K562 (cell line): ENCODE data around the gene CKMT2. TPM values are rescaled to one million over a fixed set of nuclear protein-coding genes. Genes with fewer than 3 reads are reported as not detected.

Experiments used
- ATAC-seq: fragments of 200-7000 bp; cut with Tn5 transposase; 3 replicates; pipeline ENCODE4 v1.9.1; 2020; ENCODE audit warnings: moderate library complexity
- BruUV-seq: library from RNA; stranded (reverse); fragments of 400-500 nt; replicated peaks from 2 replicates; lab custom pipeline; 2021; lab: Mats Ljungman, UMichigan
- CTCF ChIA-PET: fragments of 300-600 bp; formaldehyde crosslinking; extraction: SDS; loops from one replicate; lab custom pipeline; 2021; ENCODE audit warnings: low intra/inter-chr PET ratio; lab: Yijun Ruan, JAX
- POLR2A ChIA-PET: fragments of 300-600, 350-650 bp; sonication (Branson Sonifier 250); formaldehyde crosslinking; extraction: SDS; loops from one replicate; lab custom pipeline; 2021; ENCODE audit warnings: antibody characterized with exemption, inconsistent platforms; lab: Yijun Ruan, JAX
- DNase-seq, 4 experiments: peaks; one replicate each; pipeline versions ENCODE4 v3.0.0 to v3.0.0-alpha.2; 2011 to 2018; ENCODE audit warnings: low spot score in 3 of 4, mixed read lengths in 3 of 4; ENCODE audit errors: extremely low read depth in 1 of 4
- FAIRE-seq: peaks from 2 replicates; lab custom pipeline; 2011; peaks lifted over from hg19 to GRCh38; lab: Jason Lieb, UNC
- H2AFZ ChIP-seq: 2 replicates; pipeline ENCODE4 v1.6.0; 2011; ENCODE audit warnings: low read depth, low read length, control low read depth, inconsistent platforms
- H3K27ac ChIP-seq: fragments of 200-600 bp; 3 replicates; pipeline ENCODE4 v1.8.0; 2011; ENCODE audit warnings: low read depth, mild to moderate bottlenecking, control low read depth, inconsistent platforms, low read length, moderate library complexity, mixed read lengths; ENCODE audit errors: extremely low read depth
- H3K27me3 ChIP-seq, 2 experiments: fragments of 300-600 bp in 1 of 2; 2 replicates in 1 of 2; 3 replicates in 1 of 2; pipeline versions ENCODE4 v1.6.0 to v1.8.0; 2011; ENCODE audit warnings: inconsistent platforms in 2 of 2, low read length in 2 of 2, mild to moderate bottlenecking in 1 of 2, mixed read lengths in 1 of 2, moderate library complexity in 1 of 2; ENCODE audit not compliant: control insufficient read depth in 2 of 2, insufficient read depth in 2 of 2
- H3K36me3 ChIP-seq: fragments of 300-600 bp; 3 replicates; pipeline ENCODE4 v1.8.0; 2011; ENCODE audit warnings: mild to moderate bottlenecking, low read length, inconsistent platforms; ENCODE audit not compliant: control insufficient read depth, insufficient read depth
- H3K4me1 ChIP-seq, 2 experiments: fragments of 200-600 bp in 1 of 2; replicated peaks in 1 of 2; 2 replicates in 1 of 2; 3 replicates in 1 of 2; pipeline versions ENCODE4 v1.5.1 to v1.8.0; 2011; ENCODE audit warnings: inconsistent platforms in 2 of 2, low read length in 2 of 2, mild to moderate bottlenecking in 1 of 2, mixed read lengths in 1 of 2, moderate library complexity in 1 of 2; ENCODE audit not compliant: control insufficient read depth in 2 of 2, insufficient read depth in 2 of 2
- H3K4me2 ChIP-seq: 2 replicates; pipeline ENCODE4 v1.6.1; 2011; ENCODE audit warnings: low read length, control low read depth, inconsistent platforms, mixed read lengths; ENCODE audit not compliant: insufficient read depth
- H3K4me3 ChIP-seq: fragments of 200-600 bp; sonication (generic), shearing (Covaris generic); 2 replicates; pipeline ENCODE4 v1.5.1; 2016; ENCODE audit warnings: control low read depth, inconsistent platforms
- H3K79me2 ChIP-seq: fragments of 200-600 bp; 3 replicates; pipeline ENCODE4 v1.8.0; 2011; ENCODE audit warnings: low read length, inconsistent platforms; ENCODE audit not compliant: control insufficient read depth, insufficient read depth
- H3K9ac ChIP-seq, 2 experiments: 2 replicates each; pipeline versions ENCODE4 v1.6.0 to v1.6.1; 2011; ENCODE audit warnings: low read depth in 2 of 2, low read length in 2 of 2, control low read depth in 1 of 2, inconsistent platforms in 1 of 2, mild to moderate bottlenecking in 1 of 2, mixed read lengths in 1 of 2; ENCODE audit not compliant: insufficient read depth in 1 of 2
- H3K9me1 ChIP-seq: one replicate; pipeline ENCODE4 v1.6.0; 2011; ENCODE audit warnings: inconsistent platforms, mild to moderate bottlenecking, low read length, moderate library complexity; ENCODE audit not compliant: control insufficient read depth, insufficient read depth
- H3K9me3 ChIP-seq: replicated peaks from 2 replicates; pipeline ENCODE4 v1.5.1; 2011; ENCODE audit warnings: low read depth, low read length, inconsistent platforms; ENCODE audit not compliant: control insufficient read depth, insufficient read depth
- H4K20me1 ChIP-seq: replicated peaks from 2 replicates; pipeline ENCODE4 v1.6.1; 2011; ENCODE audit warnings: low read length, inconsistent platforms, mixed read lengths; ENCODE audit not compliant: control insufficient read depth, insufficient read depth
- ETV1 ChIP-seq: fragments of 450-650 bp; conservative IDR thresholded peaks from 2 replicates; pipeline ENCODE4 v1.6.1; 2016; ENCODE audit warnings: missing genetic modification characterization, control low read depth, low read depth, missing compliant biosample characterization
- HNRNPH1 ChIP-seq: fragments of 200-400 bp; formaldehyde crosslinking; optimal IDR thresholded peaks from 2 replicates; pipeline ENCODE3; 2017; ENCODE audit warnings: low read depth, mild to moderate bottlenecking, low read length, moderate library complexity
- NRF1 ChIP-seq, 2 experiments: fragments of 450-650 bp; IDR thresholded peaks in 1 of 2; conservative IDR thresholded peaks in 1 of 2; 2 replicates each; pipeline ENCODE4 v1.6.1; 2014; ENCODE audit warnings: mild to moderate bottlenecking in 2 of 2
- PTRF ChIP-seq: fragments of 450-650 bp; IDR thresholded peaks from 2 replicates; pipeline ENCODE4 v1.6.1; 2016; ENCODE audit warnings: mild to moderate bottlenecking, missing genetic modification characterization, missing compliant biosample characterization
- ZNF280B ChIP-seq: fragments of 250-450 bp; sonication (Bioruptor Pico); IDR thresholded peaks from 2 replicates; pipeline ENCODE4 v1.5.1; 2021; ENCODE audit warnings: mild to moderate bottlenecking
- ZNF75A ChIP-seq: fragments of 450-650 bp; formaldehyde crosslinking; IDR thresholded peaks from 2 replicates; pipeline ENCODE4 v1.4.0; 2020; ENCODE audit warnings: mild to moderate bottlenecking
- WGBS: fragments of 100-300 bp; shearing (Covaris generic); methylation state at CpG from one replicate; pipeline ENCODE4 v1.1.6; 2016; ENCODE audit warnings: low coverage, mixed read lengths; ENCODE audit not compliant: insufficient coverage; ENCODE audit errors: missing lambda C conversion rate; 5-methylcytosine and 5-hydroxymethylcytosine counted together
- in situ Hi-C: fragments of 300-500 bp; cut with MboI; formaldehyde crosslinking; loops from 4 replicates; pipeline ENCODE4 v1.15.0; 2018; ENCODE audit warnings: inconsistent platforms, mixed read lengths
- intact Hi-C: fragments of 100-400 bp; cut with micrococcal nuclease; formaldehyde crosslinking; loops from 2 replicates; pipeline ENCODE4 v1.14.2; 2022
- polyA plus RNA-seq, 8 experiments: library from polyadenylated mRNA; depleted of rRNA in 4 of 8; stranded (reverse) in 5 of 8; unstranded in 3 of 8; fragments of >200 nt; fragmentation: Nextera tagmentation in 2 of 8; fragmentation: Illumina TruSeq in 1 of 8; extraction: Ambion mirVana in 2 of 8; extraction: Trizol in 1 of 8; gene quantifications; 2 replicates each; pipeline versions ENCODE4 v1.2.1 to v1.2.3, GENCODE V29; 2011 to 2014; ENCODE audit warnings: inconsistent platforms in 1 of 8, missing spikeins in 1 of 8
- total RNA-seq, 7 experiments: library from RNA; depleted of rRNA in 6 of 7; stranded (reverse); fragments of >200 nt in 6 of 7; fragmentation: Illumina TruSeq in 2 of 7; extraction: Trizol in 2 of 7; gene quantifications; 2 replicates each; pipeline versions ENCODE4 v1.2.1 to v1.2.3, GENCODE V29; 2011 to 2021; ENCODE audit warnings: low replicate concordance in 1 of 7

Gene CKMT2
- total and polyA plus RNA-seq, 9 of the 15 experiments (the other 6 are each of a cell fraction or from before 2014, with no cell fraction given) = 0.03 TPM; not detected in 8

- BruUV-seq = no TSS peak
- Histone ChIP-seq H3K4me3 (no peak overlapping the region), H3K4me2 (no peak overlapping the region), H3K4me1 (peaks cover 0 to 7% of the 10 kb centered on the region in 2 experiments; a peak in 1 of 5 replicates), H3K9me3 (no peaks in the 10 kb centered on the region), H3K36me3 (no peaks in the 10 kb centered on the region), H3K27ac (no peak overlapping the region), H2AFZ (no peak overlapping the region), H3K9me1 (no peaks in the 10 kb centered on the region), H3K79me2 (no peaks in the 10 kb centered on the region), H4K20me1 (no peaks in the 10 kb centered on the region), H3K9ac (peak overlapping the region in 1 of 2 experiments; percentile 63; a peak in 1 of 4 replicates), H3K27me3 (peaks cover 0 to 8% of the 10 kb centered on the region in 2 experiments; a peak in 2 of 5 replicates)
- TF ChIP-seq HNRNPH1 = no peak
- TF ChIP-seq NRF1 (conservative IDR thresholded peaks at IDR 0.05 in 1 of 2, IDR thresholded peaks at IDR 0.05 in 1 of 2) = 0 out of 4 replicates have a peak, but pooled peaks of 1 of the 2 experiments have one; percentile 29
- TF ChIP-seq ZNF280B (CRISPR knock-in tag) = no peak
- no peak for TF ChIP-seq PTRF (tag)
- no peak for TF ChIP-seq ETV1 (tag)
- no peak for TF ChIP-seq ZNF75A (CRISPR knock-in tag)
- in situ Hi-C loops (no loop called here), intact Hi-C loops (no loop called here)
- ChIA-PET POLR2A (interaction anchor here (1.0 kb wide), 1 partner anchor 17 kb away, joined by 3 read pairs; no protein-coding TSS in a partner anchor), CTCF (no interaction called here)
- DNase-seq (no peak), FAIRE-seq (no peak), ATAC-seq (no peak; the same call in 2 of the 3 replicates)
- WGBS = 56% methylated on average over 11 of the region's 12 CpGs
Observed at GRCh38 chr5:81232464-81233079, 550 bp upstream of the CKMT2 start.
